ENCODE results near the gene DECR2. TPM values are rescaled to one million over a fixed set of nuclear protein-coding genes. Genes with fewer than 3 reads are reported as not detected.
"Not testable (repeated sequence)": the region's sequence is repeated elsewhere in the genome, so short reads cannot be mapped to it uniquely, and the experiment has no call there.

DECR2 gene
- total RNA-seq, 1 donor from 2014 or later, result 17.6 TPM

GRCh38 chr16:361872-362701, 39.6 kb upstream of the DECR2 start:
- peak; percentile 92 for DNase-seq
- intact Hi-C loops (cut with micrococcal nuclease), result loop anchor here (1.0 to 5.0 kb wide), 3 partner anchors 180 to 297 kb away; partner anchors contain the start of gene HBQ1
- Mint-ChIP-seq H3K27ac (no peak overlapping the region), H3K4me3 (peak overlapping the region; percentile 51), H3K27me3 (no peaks in the 10 kb centered on the region), H3K9me3 (no peaks in the 10 kb centered on the region), H3K36me3 (ENCODE audit: low read depth) (peaks cover 4% of the 10 kb centered on the region), H3K4me1 (peaks cover 4% of the 10 kb centered on the region)

GRCh38 chr16:362702-362999, 39.0 kb upstream of the DECR2 start:
- H3K9me3 Mint-ChIP-seq, H3K27ac Mint-ChIP-seq: not testable (repeated sequence)
- intact Hi-C loops (cut with micrococcal nuclease), result loop anchor here (1.0 to 5.0 kb wide), 3 partner anchors 180 to 297 kb away; partner anchors contain the start of gene HBQ1

GRCh38 chr16:363110-363765, 38.4 kb upstream of the DECR2 start:
- Mint-ChIP-seq H3K27me3 (no peaks in the 10 kb centered on the region), H3K4me1 (peaks cover 4% of the 10 kb centered on the region), H3K27ac (no peak overlapping the region), H3K4me3 (no peak overlapping the region), H3K9me3 (no peaks in the 10 kb centered on the region), H3K36me3 (ENCODE audit: low read depth) (peaks cover 5% of the 10 kb centered on the region)
- DNase-seq, result no peak
- intact Hi-C loops (cut with micrococcal nuclease), result loop anchor here (5.0 kb wide), 1 partner anchor 181 kb away; the partner anchor contains the start of gene HBQ1

More at GRCh38 chr16:362702-362999, 39.0 kb upstream of the DECR2 start:
- not testable (repeated sequence) for H3K4me1 Mint-ChIP-seq; DNase-seq; H3K36me3 Mint-ChIP-seq (ENCODE audit: low read depth); H3K4me3 Mint-ChIP-seq; H3K27me3 Mint-ChIP-seq

- Mint-ChIP-seq H3K4me1 (peaks cover 4% of the 10 kb centered on the region), H3K36me3 (ENCODE audit: low read depth) (peaks cover 5% of the 10 kb centered on the region), H3K4me3 (no peak overlapping the region), H3K9me3 (no peaks in the 10 kb centered on the region), H3K27me3 (no peaks in the 10 kb centered on the region), H3K27ac (no peak overlapping the region)
- intact Hi-C loops (cut with micrococcal nuclease), result loop anchor here (5.0 kb wide), 1 partner anchor 182 kb away; the partner anchor contains the start of gene HBQ1
- DNase-seq, result no peak
These were observed 37.8 kb upstream of the DECR2 start for GRCh38 chr16:363766-364490.

- Mint-ChIP-seq H3K4me3 (no peak overlapping the region), H3K36me3 (ENCODE audit: low read depth) (peaks cover 7% of the 10 kb centered on the region), H3K9me3 (no peaks in the 10 kb centered on the region), H3K4me1 (peaks cover 7% of the 10 kb centered on the region), H3K27me3 (no peaks in the 10 kb centered on the region), H3K27ac (no peak overlapping the region)
- intact Hi-C loops (cut with micrococcal nuclease), result loop anchor here (5.0 kb wide), 1 partner anchor 183 kb away; the partner anchor contains the start of gene HBQ1
- DNase-seq, result no peak
These were observed 36.8 kb upstream of the DECR2 start for GRCh38 chr16:364595-365491.

DNA sequence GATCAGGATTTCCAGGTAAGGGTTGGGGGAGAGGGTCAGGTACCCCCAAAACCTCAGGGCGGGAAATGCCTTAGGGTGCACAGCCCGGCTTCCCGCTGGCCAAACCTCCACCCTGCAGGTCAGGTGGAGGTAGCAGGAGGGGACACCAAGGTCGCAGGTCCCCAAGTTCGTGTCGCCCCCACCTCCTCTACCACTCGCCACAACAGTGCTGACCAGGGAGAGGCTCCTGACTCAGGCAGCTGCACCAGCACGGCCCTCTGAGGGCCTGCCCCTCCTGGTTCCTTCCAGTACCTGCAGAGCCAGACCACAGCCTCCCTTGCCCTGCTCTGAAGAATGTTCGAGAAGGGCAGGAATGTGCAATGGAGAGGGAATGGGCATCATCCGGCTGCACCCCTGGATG, 35.2 kb upstream of the DECR2 start:
- Mint-ChIP-seq H3K9me3 (no peaks in the 10 kb centered on the region), H3K4me1 (peaks cover 14% of the 10 kb centered on the region), H3K27me3 (no peaks in the 10 kb centered on the region), H3K27ac (no peak overlapping the region), H3K4me3 (no peak overlapping the region), H3K36me3 (ENCODE audit: low read depth) (peaks cover 11% of the 10 kb centered on the region)
- intact Hi-C loops (cut with micrococcal nuclease), result no loop called here
- no peak for DNase-seq

GRCh38 chr16:367333-367903, 34.3 kb upstream of the DECR2 start:
- Mint-ChIP-seq H3K27me3 (no peaks in the 10 kb centered on the region), H3K4me3 (no peak overlapping the region), H3K4me1 (peaks cover 10% of the 10 kb centered on the region), H3K9me3 (no peaks in the 10 kb centered on the region), H3K27ac (no peak overlapping the region), H3K36me3 (ENCODE audit: low read depth) (peaks cover 11% of the 10 kb centered on the region)
- DNase-seq, result no peak
- intact Hi-C loops (cut with micrococcal nuclease), result no loop called here

DNA sequence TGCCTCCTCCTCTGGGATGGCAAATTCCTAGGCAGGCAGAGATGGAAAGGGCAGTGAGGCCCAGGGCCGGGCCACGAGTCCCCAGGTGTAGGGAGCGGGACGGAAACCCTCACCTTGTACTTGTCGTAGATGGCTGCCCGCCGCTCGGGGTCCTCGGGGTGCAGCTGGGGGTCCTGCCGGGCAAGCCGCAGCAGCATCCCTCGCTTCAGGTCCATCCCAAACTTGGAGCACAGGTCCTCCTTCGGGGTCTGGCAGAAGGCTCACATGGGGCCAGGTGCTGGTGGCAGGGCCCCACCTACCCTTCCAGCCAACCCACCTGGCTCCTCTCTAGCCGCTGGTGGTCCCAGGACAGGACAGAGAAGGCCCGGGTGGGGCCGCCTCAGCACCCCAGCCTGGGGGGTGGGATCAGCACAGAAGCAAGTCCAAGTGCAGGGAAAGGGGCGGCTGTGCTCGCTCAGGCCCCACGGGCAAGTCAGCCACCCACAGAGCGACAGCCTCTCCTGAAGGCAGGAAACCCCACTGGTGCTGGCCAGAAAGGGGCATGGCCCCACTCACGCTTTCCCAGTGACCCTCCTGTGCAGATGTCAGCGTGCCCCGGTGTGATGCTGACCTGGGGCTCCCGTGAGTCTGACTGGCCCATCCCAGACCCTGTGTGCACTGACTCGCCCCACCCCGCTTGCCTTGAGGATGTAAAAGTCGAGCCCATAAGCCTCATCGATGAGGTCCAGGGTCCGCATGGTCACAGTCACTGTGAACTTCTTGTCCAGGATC, 33.1 kb upstream of the DECR2 start:
- H3K27ac Mint-ChIP-seq, result no peak overlapping the region
- no peak for DNase-seq
- H3K27me3 Mint-ChIP-seq, result no peaks in the 10 kb centered on the region
- H3K4me3 Mint-ChIP-seq, result no peak overlapping the region
- no peaks in the 10 kb centered on the region for H3K9me3 Mint-ChIP-seq
- H3K4me1 Mint-ChIP-seq, result peaks cover 10% of the 10 kb centered on the region
- peaks cover 11% of the 10 kb centered on the region for H3K36me3 Mint-ChIP-seq (ENCODE audit: low read depth)
- intact Hi-C loops (cut with micrococcal nuclease), result no loop called here

- peak overlapping the region; percentile 77 for H3K4me3 Mint-ChIP-seq
- peaks cover 10% of the 10 kb centered on the region for H3K4me1 Mint-ChIP-seq
- H3K36me3 Mint-ChIP-seq (ENCODE audit: low read depth), result peaks cover 11% of the 10 kb centered on the region
- no peak for DNase-seq
- intact Hi-C loops (cut with micrococcal nuclease), result no loop called here
- no peaks in the 10 kb centered on the region for H3K27me3 Mint-ChIP-seq
- H3K9me3 Mint-ChIP-seq, result no peaks in the 10 kb centered on the region
- peak overlapping the region; percentile 34 for H3K27ac Mint-ChIP-seq
These were observed 32.3 kb upstream of the DECR2 start for GRCh38 chr16:369275-369865.

- peaks cover 10% of the 10 kb centered on the region for H3K4me1 Mint-ChIP-seq
- H3K27ac Mint-ChIP-seq, result peak overlapping the region; percentile 15
- no peaks in the 10 kb centered on the region for H3K9me3 Mint-ChIP-seq
- DNase-seq, result no peak
- peak overlapping the region; percentile 96 for H3K4me3 Mint-ChIP-seq
- no peaks in the 10 kb centered on the region for H3K27me3 Mint-ChIP-seq
- H3K36me3 Mint-ChIP-seq (ENCODE audit: low read depth), result peaks cover 11% of the 10 kb centered on the region
- intact Hi-C loops (cut with micrococcal nuclease), result loop anchor here (1.0 kb wide), 1 partner anchor 17 kb away; no protein-coding TSS in a partner anchor
These were observed 31.7 kb upstream of the DECR2 start for GRCh38 chr16:369866-370436.

DNA sequence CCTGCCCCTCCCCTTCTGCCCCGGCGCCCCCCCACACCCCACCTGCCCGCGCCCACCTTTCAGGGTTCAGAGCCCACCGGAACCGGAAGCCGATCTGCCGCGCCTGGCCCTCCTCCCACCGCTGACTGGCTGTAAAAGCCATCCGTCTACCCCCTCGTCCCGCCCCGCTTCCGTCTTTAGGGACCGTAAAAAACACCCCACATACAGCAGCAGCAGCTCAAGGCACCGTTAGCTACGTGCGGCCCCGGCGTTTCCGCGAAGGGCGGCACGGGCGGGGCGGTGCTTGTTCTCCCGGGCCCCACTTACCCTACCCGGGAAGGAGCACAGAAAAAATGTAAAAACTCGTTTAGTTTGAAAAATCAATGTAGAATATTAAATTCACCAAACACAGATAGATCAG, 31.2 kb upstream of the DECR2 start, which contains the start of gene MRPL28:
MRPL28 (minus strand) TSS at position 96 of the 400 bp plus-strand sequence. CDS start 320 bp downstream, outside the sequence.
- Mint-ChIP-seq H3K27ac (peak within 1 kb of the TSS; percentile 95), H3K9me3 (no peaks in the 10 kb centered on the region), H3K36me3 (ENCODE audit: low read depth) (peaks cover 11% of the 10 kb centered on the region), H3K4me1 (peaks cover 10% of the 10 kb centered on the region), H3K27me3 (no peaks in the 10 kb centered on the region), H3K4me3 (peak within 1 kb of the TSS; percentile 96)
- peak; percentile 98 for DNase-seq
- intact Hi-C loops (cut with micrococcal nuclease), result loop anchor here (1.0 kb wide), 1 partner anchor 17 kb away; no protein-coding TSS in a partner anchor

All from activated CD4-positive, alpha-beta T cell treated with anti-CD3 and anti-CD28 coated beads, Interleukin-2, amount 10 ng/mL, durations not matched to agents 24 days and 14 days (primary cell).